Dendritic cell treated with granulocyte-macrophage colony-stimulating factor and Interleukin-4, amounts not matched to agents 40 ng/mL and 50 ng/mL, for 4 days (primary cell): Measurements from ENCODE around the gene UMODL1.

Source experiments
- H3K27ac Mint-ChIP-seq: one replicate; pipeline ENCODE4 v1.8.0; 2022; ENCODE audit warnings: mild to moderate bottlenecking, mixed read lengths
- H3K27me3 Mint-ChIP-seq: one replicate; pipeline ENCODE4 v1.8.0; 2022; ENCODE audit warnings: mild to moderate bottlenecking, mixed read lengths
- H3K36me3 Mint-ChIP-seq: one replicate; pipeline ENCODE4 v1.8.0; 2022; ENCODE audit warnings: low read depth, mixed read lengths
- H3K4me1 Mint-ChIP-seq: one replicate; pipeline ENCODE4 v1.8.0; 2022; ENCODE audit warnings: low read depth, mixed read lengths
- H3K4me3 Mint-ChIP-seq: one replicate; pipeline ENCODE4 v1.8.0; 2022; ENCODE audit warnings: mild to moderate bottlenecking, moderate library complexity, mixed read lengths
- H3K9me3 Mint-ChIP-seq: one replicate; pipeline ENCODE4 v1.8.0; 2022; ENCODE audit warnings: mixed read lengths
- intact Hi-C: fragments of 100-400 bp; cut with micrococcal nuclease; formaldehyde crosslinking; loops from one replicate; pipeline ENCODE4 v1.15.0; 2022

Gene UMODL1

DNA sequence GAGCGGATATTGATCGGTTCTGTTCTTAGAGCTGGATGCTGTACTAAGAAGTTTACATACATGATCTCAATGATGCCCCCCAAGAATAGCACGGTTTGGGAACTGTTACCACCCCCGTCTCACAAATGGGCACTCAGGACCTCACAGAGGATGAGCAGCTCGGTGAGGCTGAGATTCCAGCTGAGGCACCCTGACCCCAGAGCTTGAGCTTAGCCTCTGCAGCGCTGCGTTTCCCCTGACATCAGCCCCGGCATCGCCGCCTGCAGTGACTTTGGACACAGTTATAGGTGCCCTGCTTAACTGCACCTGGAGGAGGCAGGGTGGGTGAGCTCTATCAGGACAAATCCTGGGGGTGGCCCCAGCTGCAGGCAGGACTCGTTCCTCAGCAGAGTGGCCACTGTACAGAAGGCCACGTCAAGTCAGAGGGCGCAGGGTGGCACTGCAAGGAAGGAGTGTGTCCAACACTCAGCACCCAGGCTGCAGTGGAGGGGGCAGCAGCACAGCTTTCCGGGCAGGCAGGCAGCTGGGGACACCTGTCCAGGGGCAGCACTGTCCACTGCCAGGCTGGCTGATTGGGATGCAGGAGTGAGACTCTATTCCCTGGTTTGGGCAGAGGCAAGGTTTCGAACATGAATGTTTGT is 82.0 kb downstream of the UMODL1 start:
- H3K4me3 Mint-ChIP-seq, result no peak overlapping the region
- H3K36me3 Mint-ChIP-seq, result no peaks in the 10 kb centered on the region
- H3K27ac Mint-ChIP-seq, result no peak overlapping the region
- H3K9me3 Mint-ChIP-seq, result no peaks in the 10 kb centered on the region
- intact Hi-C loops, result no loop called here
- H3K27me3 Mint-ChIP-seq, result peaks cover 4% of the 10 kb centered on the region
- H3K4me1 Mint-ChIP-seq, result no peaks in the 10 kb centered on the region

- Mint-ChIP-seq H3K4me3 (no peak overlapping the region), H3K9me3 (no peaks in the 10 kb centered on the region), H3K36me3 (no peaks in the 10 kb centered on the region), H3K27me3 (peaks cover 4% of the 10 kb centered on the region), H3K27ac (no peak overlapping the region), H3K4me1 (no peaks in the 10 kb centered on the region)
- intact Hi-C loops, result no loop called here
These were observed 82.6 kb downstream of the UMODL1 start for GRCh38 chr21:42153746-42154145.

- no peak overlapping the region for H3K27ac Mint-ChIP-seq
- H3K27me3 Mint-ChIP-seq, result peaks cover 10% of the 10 kb centered on the region
- H3K4me3 Mint-ChIP-seq, result no peak overlapping the region
- intact Hi-C loops, result no loop called here
- H3K36me3 Mint-ChIP-seq, result no peaks in the 10 kb centered on the region
- H3K4me1 Mint-ChIP-seq, result no peaks in the 10 kb centered on the region
- no peaks in the 10 kb centered on the region for H3K9me3 Mint-ChIP-seq
These were observed 83.3 kb downstream of the UMODL1 start for GRCh38 chr21:42154237-42155044.

GRCh38 chr21:42155045-42155855 is 84.1 kb downstream of the UMODL1 start:
- no peaks in the 10 kb centered on the region for H3K9me3 Mint-ChIP-seq
- H3K4me1 Mint-ChIP-seq, result no peaks in the 10 kb centered on the region
- H3K27me3 Mint-ChIP-seq, result peaks cover 17% of the 10 kb centered on the region
- no peak overlapping the region for H3K4me3 Mint-ChIP-seq
- no peak overlapping the region for H3K27ac Mint-ChIP-seq
- intact Hi-C loops, result no loop called here
- no peaks in the 10 kb centered on the region for H3K36me3 Mint-ChIP-seq

DNA sequence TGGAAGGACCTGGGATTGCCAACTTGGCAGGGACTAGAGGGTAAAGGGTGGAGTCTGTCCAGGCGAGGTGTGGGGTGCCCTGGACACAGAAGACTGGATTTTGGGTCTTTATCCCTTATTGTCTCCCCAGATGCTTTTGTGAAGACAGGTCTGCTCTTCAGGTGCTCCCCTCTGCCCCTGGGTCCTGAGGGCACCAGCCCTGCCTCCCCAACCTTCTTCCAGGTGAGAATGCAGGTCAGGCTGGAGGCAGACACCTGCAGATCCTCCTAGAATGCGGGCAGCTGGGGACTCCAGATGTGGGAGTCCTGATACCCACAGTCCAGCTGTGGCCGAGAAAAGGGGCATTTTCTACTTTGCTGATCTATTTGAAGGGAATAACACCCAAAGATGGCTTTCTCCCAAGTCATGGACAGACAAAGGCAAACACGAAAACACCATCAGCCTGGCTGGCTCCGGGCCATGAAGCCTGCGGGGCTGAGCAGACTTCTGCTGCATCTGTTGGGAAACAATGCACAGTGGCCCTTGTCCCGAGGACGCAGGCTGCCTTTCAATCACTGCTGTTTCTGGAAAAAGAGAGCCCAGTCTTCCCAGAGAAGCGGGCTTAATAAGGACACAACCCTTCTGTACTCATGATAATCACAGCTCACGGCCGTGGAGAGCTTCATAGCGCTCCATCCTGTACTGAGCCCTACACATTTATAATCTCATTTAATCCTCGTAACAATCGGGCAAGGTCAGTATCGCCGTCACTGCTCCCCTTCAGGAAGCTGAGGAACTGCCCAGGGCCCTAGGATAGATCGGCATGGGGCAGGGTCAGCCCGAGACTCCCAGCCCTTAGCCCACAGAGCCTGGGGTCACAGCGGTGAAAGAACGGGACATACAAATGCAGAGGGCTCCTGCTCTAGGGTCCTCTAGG is 85.8 kb downstream of the UMODL1 start:
- H3K4me3 Mint-ChIP-seq, result no peak overlapping the region
- intact Hi-C loops, result no loop called here
- H3K27me3 Mint-ChIP-seq, result peaks cover 19% of the 10 kb centered on the region
- no peaks in the 10 kb centered on the region for H3K9me3 Mint-ChIP-seq
- no peak overlapping the region for H3K27ac Mint-ChIP-seq
- no peaks in the 10 kb centered on the region for H3K36me3 Mint-ChIP-seq
- H3K4me1 Mint-ChIP-seq, result peaks cover 10% of the 10 kb centered on the region

GRCh38 chr21:42157606-42158310 is 86.6 kb downstream of the UMODL1 start:
- H3K36me3 Mint-ChIP-seq, result no peaks in the 10 kb centered on the region
- H3K27ac Mint-ChIP-seq, result no peak overlapping the region
- peaks cover 19% of the 10 kb centered on the region for H3K27me3 Mint-ChIP-seq
- intact Hi-C loops, result no loop called here
- peaks cover 18% of the 10 kb centered on the region for H3K4me1 Mint-ChIP-seq
- H3K9me3 Mint-ChIP-seq, result no peaks in the 10 kb centered on the region
- no peak overlapping the region for H3K4me3 Mint-ChIP-seq

DNA sequence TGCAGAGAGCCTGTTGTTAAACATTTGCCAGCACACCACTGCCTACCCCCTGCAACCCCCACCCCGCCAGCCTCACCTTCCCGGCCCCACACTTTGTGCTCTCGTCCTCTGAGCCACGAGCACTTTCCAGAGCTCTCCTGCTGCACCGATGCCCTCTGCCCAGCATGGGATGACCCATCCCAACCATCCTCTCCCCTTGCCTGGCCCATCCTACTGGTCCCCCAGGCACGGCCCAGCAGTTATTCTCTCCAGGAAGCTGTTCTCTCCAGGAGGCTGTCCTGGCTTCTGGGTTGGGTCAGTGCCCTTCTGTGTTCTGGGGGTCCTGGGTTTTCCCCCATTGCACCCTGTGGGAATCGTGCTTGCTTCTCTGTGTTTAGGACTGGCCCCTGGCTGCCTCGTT is 87.7 kb downstream of the UMODL1 start:
- intact Hi-C loops, result no loop called here
- Mint-ChIP-seq H3K9me3 (no peaks in the 10 kb centered on the region), H3K27ac (no peak overlapping the region), H3K36me3 (no peaks in the 10 kb centered on the region), H3K27me3 (peaks cover 19% of the 10 kb centered on the region), H3K4me3 (no peak overlapping the region), H3K4me1 (peaks cover 18% of the 10 kb centered on the region)

- Mint-ChIP-seq H3K4me3 (no peak overlapping the region), H3K9me3 (no peaks in the 10 kb centered on the region), H3K27me3 (peaks cover 19% of the 10 kb centered on the region), H3K36me3 (no peaks in the 10 kb centered on the region), H3K4me1 (peaks cover 22% of the 10 kb centered on the region), H3K27ac (no peak overlapping the region)
- intact Hi-C loops, result loop anchor here (5.0 kb wide), 1 partner anchor 38 kb away; no protein-coding TSS in a partner anchor
These were observed 88.5 kb downstream of the UMODL1 start for GRCh38 chr21:42159560-42160110.

DNA sequence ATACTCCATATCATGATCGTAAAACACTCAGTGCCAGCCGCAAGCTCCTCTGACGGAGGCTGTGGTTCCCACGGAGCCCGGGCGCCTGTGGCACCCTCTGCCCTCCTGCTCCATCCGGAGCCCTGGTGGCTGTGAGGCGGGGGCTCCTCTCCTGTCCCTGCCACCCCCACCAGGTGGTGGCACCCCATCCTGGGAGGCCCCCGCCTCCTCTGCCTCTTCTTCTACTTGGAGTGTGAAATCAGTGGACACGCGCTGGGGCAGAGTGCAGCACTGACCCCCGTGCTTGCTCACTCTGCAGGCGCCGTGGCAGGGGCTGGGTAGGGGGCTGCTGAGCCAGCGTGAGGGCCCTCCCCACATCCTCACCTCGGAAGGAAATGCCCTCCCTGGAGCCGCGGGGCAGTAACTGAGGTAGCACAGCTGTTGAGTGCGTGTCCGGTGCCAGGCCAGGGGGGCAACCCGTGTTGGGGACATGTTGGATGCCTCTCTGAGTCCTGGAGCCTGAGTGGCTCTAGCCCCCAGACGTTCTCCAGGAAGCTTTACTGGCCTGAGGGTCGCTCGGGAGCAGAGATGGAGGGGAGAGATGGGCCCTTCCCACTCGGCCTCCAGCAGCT is 89.1 kb downstream of the UMODL1 start:
- intact Hi-C loops, result loop anchor here (5.0 kb wide), 1 partner anchor 37 kb away; no protein-coding TSS in a partner anchor
- H3K9me3 Mint-ChIP-seq, result no peaks in the 10 kb centered on the region
- H3K27me3 Mint-ChIP-seq, result peaks cover 19% of the 10 kb centered on the region
- H3K36me3 Mint-ChIP-seq, result no peaks in the 10 kb centered on the region
- H3K4me3 Mint-ChIP-seq, result no peak overlapping the region
- no peak overlapping the region for H3K27ac Mint-ChIP-seq
- peaks cover 23% of the 10 kb centered on the region for H3K4me1 Mint-ChIP-seq

DNA sequence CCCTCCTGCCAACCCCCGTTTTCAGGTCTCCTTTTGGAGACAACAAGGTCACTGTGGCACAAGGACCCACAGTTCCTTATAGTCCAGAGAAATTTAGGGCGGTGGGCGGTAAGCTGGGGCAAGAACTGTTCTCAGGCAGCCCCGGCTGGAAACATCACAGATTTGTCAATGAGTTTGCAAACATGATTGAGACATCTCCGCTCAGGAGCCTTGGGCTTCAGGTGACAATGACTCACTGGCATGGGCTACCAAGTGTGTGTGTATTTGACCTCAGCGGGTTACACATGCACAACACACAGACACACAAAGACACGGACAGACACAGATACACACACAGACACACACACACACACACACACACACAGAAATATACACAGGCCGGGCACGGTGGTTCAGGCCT is 89.6 kb downstream of the UMODL1 start:
- intact Hi-C loops, result loop anchor here (5.0 kb wide), 1 partner anchor 37 kb away; no protein-coding TSS in a partner anchor
- no peaks in the 10 kb centered on the region for H3K9me3 Mint-ChIP-seq
- peaks cover 23% of the 10 kb centered on the region for H3K4me1 Mint-ChIP-seq
- no peak overlapping the region for H3K27ac Mint-ChIP-seq
- no peaks in the 10 kb centered on the region for H3K36me3 Mint-ChIP-seq
- H3K4me3 Mint-ChIP-seq, result no peak overlapping the region
- peaks cover 19% of the 10 kb centered on the region for H3K27me3 Mint-ChIP-seq

- no peaks in the 10 kb centered on the region for H3K9me3 Mint-ChIP-seq
- no peaks in the 10 kb centered on the region for H3K36me3 Mint-ChIP-seq
- intact Hi-C loops, result loop anchor here (5.0 kb wide), 1 partner anchor 36 kb away; no protein-coding TSS in a partner anchor
- no peak overlapping the region for H3K4me3 Mint-ChIP-seq
- H3K27me3 Mint-ChIP-seq, result peaks cover 19% of the 10 kb centered on the region
- peaks cover 23% of the 10 kb centered on the region for H3K4me1 Mint-ChIP-seq
- no peak overlapping the region for H3K27ac Mint-ChIP-seq
These were observed 90.4 kb downstream of the UMODL1 start for GRCh38 chr21:42161401-42161955.
